Measurements from ENCODE around the gene YWHAE. TPM values are rescaled to one million over a fixed set of nuclear protein-coding genes. Genes with fewer than 3 reads are reported as not detected.
"Not testable (repeated sequence)": the region's sequence is repeated elsewhere in the genome, so short reads cannot be mapped to it uniquely, and the experiment has no call there.

Gene YWHAE
- total and polyA plus RNA-seq, 10 of the 15 experiments (the other 5 are each of a cell fraction or from before 2014, with no cell fraction given), result 189 to 651 (median 469) TPM

DNA sequence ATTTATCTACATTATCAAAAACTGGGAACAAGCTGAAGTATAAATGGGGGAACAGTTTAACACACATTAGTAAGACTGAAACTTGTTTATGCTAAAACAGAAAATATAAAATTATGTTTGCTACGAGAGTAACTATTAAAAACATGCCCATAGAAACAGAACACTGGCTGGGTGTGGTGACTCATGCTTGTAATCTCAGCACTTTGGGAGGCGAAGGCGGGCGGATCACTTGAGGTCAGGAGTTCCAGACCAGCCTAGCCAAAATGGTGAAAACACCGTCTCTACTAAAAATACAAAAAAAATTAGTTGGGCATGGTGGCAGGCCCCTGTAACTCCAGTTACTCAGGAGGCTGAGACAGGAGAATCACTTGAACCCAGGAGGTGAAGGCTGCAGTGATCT is 39.7 kb downstream of the YWHAE start:
- ATAC-seq; H3K4me3 ChIP-seq; H3K27me3 ChIP-seq (replicated peaks in 1 of 2; ENCODE audit: control insufficient read depth in 2 of 2, insufficient read depth in 2 of 2, low read length in 1 of 2); BruUV-seq (replicated peaks); DNase-seq (ENCODE audit: low read depth, low spot score); H2AFZ ChIP-seq (ENCODE audit: control insufficient read depth, low read depth, low read length); POLR2A ChIA-PET; CTCF ChIA-PET; H4K20me1 ChIP-seq (ENCODE audit: control insufficient read depth, insufficient read depth); FAIRE-seq; in situ Hi-C loops (cut with MboI); RAD21 ChIA-PET (ENCODE audit: unreplicated experiment); H3K27ac ChIP-seq (ENCODE audit: control insufficient read depth, insufficient read depth); H3K4me2 ChIP-seq (ENCODE audit: control insufficient read depth, insufficient read depth); intact Hi-C loops (cut with micrococcal nuclease; ENCODE audit: unreplicated experiment); SMC1A ChIA-PET (ENCODE audit: uncharacterized antibody, unreplicated experiment); H3K9me3 ChIP-seq (replicated peaks; ENCODE audit: control insufficient read depth, insufficient read depth, low read length); H3K9ac ChIP-seq (ENCODE audit: control insufficient read depth, insufficient read depth, low read length): not testable (repeated sequence)
- WGBS (ENCODE audit: insufficient coverage, insufficient replicate concordance, low lambda C conversion rate, missing lambda C conversion rate), result 3% methylated on average over 5 of the region's 5 CpGs
- Histone ChIP-seq H3K79me2 (ENCODE audit: control insufficient read depth, insufficient read depth, low read length) (peaks cover 59% of the 10 kb centered on the region), H3K36me3 (ENCODE audit: control insufficient read depth in 2 of 2, insufficient read depth in 2 of 2, low read length in 1 of 2) (peaks cover 16 to 29% of the 10 kb centered on the region in 2 experiments), H3K4me1 (ENCODE audit: control insufficient read depth, insufficient read depth, low read length) (peaks cover 30% of the 10 kb centered on the region)
- TF ChIP-seq JUNB (IDR thresholded peaks at IDR 0.05), result 0 out of 2 replicates have a peak, but pooled peaks have one; percentile 8

GRCh38 chr17:1354030-1354429 is 46.0 kb downstream of the YWHAE start:
- DNase-seq (ENCODE audit: low read depth, low spot score) (no peak), FAIRE-seq (no peak), ATAC-seq (no peak)
- ChIA-PET POLR2A (interaction anchor here (0.6 to 1.3 kb wide), 2 partner anchors 70 to 161 kb away, joined by 3 read pairs; no protein-coding TSS in a partner anchor), RAD21 (ENCODE audit: unreplicated experiment) (no interaction called here), SMC1A (ENCODE audit: uncharacterized antibody, unreplicated experiment) (interaction anchor here (0.6 kb wide), 1 partner anchor 106 kb away, joined by 4 read pairs; no protein-coding TSS in a partner anchor), CTCF (interaction anchor here (0.8 to 1.4 kb wide), 2 partner anchors 11 to 162 kb away, joined by 3 to 5 read pairs; partner anchors contain the start of gene INPP5K)
- Histone ChIP-seq H3K4me1 (ENCODE audit: control insufficient read depth, insufficient read depth, low read length) (no peaks in the 10 kb centered on the region), H3K79me2 (ENCODE audit: control insufficient read depth, insufficient read depth, low read length) (peaks cover 14% of the 10 kb centered on the region), H4K20me1 (ENCODE audit: control insufficient read depth, insufficient read depth) (peaks cover 7% of the 10 kb centered on the region), H3K9ac (ENCODE audit: control insufficient read depth, insufficient read depth, low read length) (no peak overlapping the region), H2AFZ (ENCODE audit: control insufficient read depth, low read depth, low read length) (no peak overlapping the region), H3K36me3 (ENCODE audit: control insufficient read depth in 2 of 2, insufficient read depth in 2 of 2, low read length in 1 of 2) (peaks cover 12 to 30% of the 10 kb centered on the region in 2 experiments; a peak in 3 of 4 replicates), H3K9me3 (replicated peaks; ENCODE audit: control insufficient read depth, insufficient read depth, low read length) (no peaks in the 10 kb centered on the region), H3K27me3 (replicated peaks in 1 of 2; ENCODE audit: control insufficient read depth in 2 of 2, insufficient read depth in 2 of 2, low read length in 1 of 2) (no peaks in the 10 kb centered on the region), H3K4me3 (no peak overlapping the region), H3K27ac (ENCODE audit: control insufficient read depth, insufficient read depth) (no peak overlapping the region), H3K4me2 (ENCODE audit: control insufficient read depth, insufficient read depth) (no peak overlapping the region)
- TF ChIP-seq FOS (IDR thresholded peaks at IDR 0.05; ENCODE audit: borderline replicate concordance, extremely low read depth, insufficient read length), result no peak
- TF ChIP-seq EGR1 (IDR thresholded peaks at IDR 0.05; ENCODE audit: borderline replicate concordance in 1 of 2, low read depth in 2 of 2, low read length in 2 of 2), result no peak
- no peak for TF ChIP-seq SREBF2 (IDR thresholded peaks at IDR 0.05; ENCODE audit: low read length)
- TF ChIP-seq ASH2L (IDR thresholded peaks at IDR 0.05; ENCODE audit: borderline replicate concordance, low read depth), result no peak
- 95% methylated on average over 7 of the region's 7 CpGs for WGBS (ENCODE audit: insufficient coverage, insufficient replicate concordance, low lambda C conversion rate, missing lambda C conversion rate)
- TSS peak; percentile 54 for BruUV-seq (replicated peaks)
- in situ Hi-C loops (cut with MboI), result no loop called here
- intact Hi-C loops (cut with micrococcal nuclease; ENCODE audit: unreplicated experiment), result no loop called here

- 98% methylated on average over 14 of the region's 16 CpGs for WGBS (ENCODE audit: insufficient coverage, insufficient replicate concordance, low lambda C conversion rate, missing lambda C conversion rate)
- H3K79me2 ChIP-seq (ENCODE audit: control insufficient read depth, insufficient read depth, low read length), result peaks cover 23% of the 10 kb centered on the region
- POLR2A ChIA-PET; ATAC-seq; H3K4me3 ChIP-seq; H3K27ac ChIP-seq (ENCODE audit: control insufficient read depth, insufficient read depth); H3K9me3 ChIP-seq (replicated peaks; ENCODE audit: control insufficient read depth, insufficient read depth, low read length); H3K9ac ChIP-seq (ENCODE audit: control insufficient read depth, insufficient read depth, low read length); H3K27me3 ChIP-seq (replicated peaks in 1 of 2; ENCODE audit: control insufficient read depth in 2 of 2, insufficient read depth in 2 of 2, low read length in 1 of 2); H3K4me1 ChIP-seq (ENCODE audit: control insufficient read depth, insufficient read depth, low read length); H3K4me2 ChIP-seq (ENCODE audit: control insufficient read depth, insufficient read depth); intact Hi-C loops (cut with micrococcal nuclease; ENCODE audit: unreplicated experiment); H4K20me1 ChIP-seq (ENCODE audit: control insufficient read depth, insufficient read depth); FAIRE-seq; H2AFZ ChIP-seq (ENCODE audit: control insufficient read depth, low read depth, low read length); DNase-seq (ENCODE audit: low read depth, low spot score); BruUV-seq (replicated peaks); in situ Hi-C loops (cut with MboI): not testable (repeated sequence)
- ChIA-PET SMC1A (ENCODE audit: uncharacterized antibody, unreplicated experiment) (interaction anchor here (2.5 kb wide), 1 partner anchor 13 kb away, joined by 13 read pairs; no protein-coding TSS in a partner anchor), CTCF (interaction anchor here (1.0 to 3.3 kb wide), 3 partner anchors 10 to 163 kb away, joined by 4 to 17 read pairs (median 4); no protein-coding TSS in a partner anchor), RAD21 (ENCODE audit: unreplicated experiment) (interaction anchor here (0.7 kb wide), 1 partner anchor 15 kb away, joined by 3 read pairs; no protein-coding TSS in a partner anchor)
- H3K36me3 ChIP-seq (ENCODE audit: control insufficient read depth in 2 of 2, insufficient read depth in 2 of 2, low read length in 1 of 2), result peaks cover 11 to 28% of the 10 kb centered on the region in 2 experiments; a peak in 3 of 4 replicates
Observed at GRCh38 chr17:1352530-1352929, 47.5 kb downstream of the YWHAE start.

Data from GM12878 (cell line).